ENCODE measurements around the gene TRAPPC2L.

The TRAPPC2L gene

DNA sequence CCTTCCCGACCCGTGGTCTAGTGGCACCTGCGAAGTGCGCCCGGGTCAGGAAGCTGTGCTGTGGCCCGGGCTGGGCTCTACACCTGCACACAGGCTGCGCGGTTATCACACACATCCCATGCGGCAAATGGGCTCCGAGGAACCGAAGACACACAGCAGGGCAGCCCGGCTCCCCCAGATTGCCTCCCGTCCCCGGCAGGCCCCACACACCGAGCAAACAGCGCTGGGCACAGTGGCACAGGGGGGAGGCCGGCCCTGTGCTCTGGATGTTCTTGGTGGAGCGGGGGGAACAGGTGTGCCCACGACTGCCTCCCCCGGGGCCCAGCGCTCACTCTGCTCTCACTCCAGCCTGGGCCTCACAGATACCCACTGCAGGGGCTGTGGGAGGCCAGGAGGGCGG is 38.4 kb downstream of the TRAPPC2L start:
- H3K4me3 ChIP-seq (ENCODE audit: low read depth, low read length) = no peak overlapping the region
- TF ChIP-seq, protein P1, sequence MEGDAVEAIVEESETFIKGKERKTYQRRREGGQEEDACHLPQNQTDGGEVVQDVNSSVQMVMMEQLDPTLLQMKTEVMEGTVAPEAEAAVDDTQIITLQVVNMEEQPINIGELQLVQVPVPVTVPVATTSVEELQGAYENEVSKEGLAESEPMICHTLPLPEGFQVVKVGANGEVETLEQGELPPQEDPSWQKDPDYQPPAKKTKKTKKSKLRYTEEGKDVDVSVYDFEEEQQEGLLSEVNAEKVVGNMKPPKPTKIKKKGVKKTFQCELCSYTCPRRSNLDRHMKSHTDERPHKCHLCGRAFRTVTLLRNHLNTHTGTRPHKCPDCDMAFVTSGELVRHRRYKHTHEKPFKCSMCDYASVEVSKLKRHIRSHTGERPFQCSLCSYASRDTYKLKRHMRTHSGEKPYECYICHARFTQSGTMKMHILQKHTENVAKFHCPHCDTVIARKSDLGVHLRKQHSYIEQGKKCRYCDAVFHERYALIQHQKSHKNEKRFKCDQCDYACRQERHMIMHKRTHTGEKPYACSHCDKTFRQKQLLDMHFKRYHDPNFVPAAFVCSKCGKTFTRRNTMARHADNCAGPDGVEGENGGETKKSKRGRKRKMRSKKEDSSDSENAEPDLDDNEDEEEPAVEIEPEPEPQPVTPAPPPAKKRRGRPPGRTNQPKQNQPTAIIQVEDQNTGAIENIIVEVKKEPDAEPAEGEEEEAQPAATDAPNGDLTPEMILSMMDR (IDR thresholded peaks at IDR 0.05; ENCODE audit: low read depth, low read length) = no peak

DNA sequence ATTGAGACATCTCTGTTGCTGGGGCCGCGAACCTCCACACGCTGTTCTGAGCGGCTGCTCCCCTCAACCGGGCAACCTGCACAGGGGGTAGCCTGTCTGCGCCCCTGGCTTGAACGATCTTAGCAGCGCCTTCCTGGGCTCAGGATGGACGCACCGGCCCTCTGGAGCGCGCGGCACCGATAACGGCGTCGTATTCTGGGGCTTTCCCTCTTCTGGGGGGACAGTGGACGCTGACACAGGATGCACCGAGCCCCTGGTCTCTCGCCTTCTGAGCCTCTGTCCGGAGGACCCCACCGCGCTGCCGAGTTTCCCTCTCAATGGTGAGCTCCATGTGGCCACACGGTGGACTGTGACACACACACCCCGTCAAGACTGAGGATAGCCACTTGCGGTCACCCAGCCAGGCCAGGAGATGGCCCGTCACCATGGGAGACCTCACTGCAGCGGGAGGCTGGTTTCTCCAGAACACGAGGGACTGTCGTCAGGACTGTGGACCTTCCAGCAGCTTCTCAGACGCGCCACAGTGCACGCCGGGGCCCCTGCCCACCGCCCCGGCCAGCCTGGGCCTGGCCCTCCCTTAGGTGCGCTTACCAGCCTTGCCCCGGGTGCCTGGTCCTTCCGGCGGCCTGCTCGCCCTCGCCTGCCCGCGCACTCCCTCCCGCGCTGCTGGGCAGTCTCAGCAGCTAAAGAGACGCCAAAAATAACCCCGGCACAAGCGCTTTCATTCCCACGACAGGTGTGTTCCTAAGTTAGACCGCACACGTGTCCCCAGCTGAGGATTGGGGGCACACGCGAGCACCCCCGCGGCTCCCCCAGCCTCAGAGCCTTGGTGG is 39.5 kb downstream of the TRAPPC2L start:
- H3K4me3 ChIP-seq (ENCODE audit: low read depth, low read length) = no peak overlapping the region
- TF ChIP-seq, protein P1 (IDR thresholded peaks at IDR 0.05; ENCODE audit: low read depth, low read length) = no peak

DNA sequence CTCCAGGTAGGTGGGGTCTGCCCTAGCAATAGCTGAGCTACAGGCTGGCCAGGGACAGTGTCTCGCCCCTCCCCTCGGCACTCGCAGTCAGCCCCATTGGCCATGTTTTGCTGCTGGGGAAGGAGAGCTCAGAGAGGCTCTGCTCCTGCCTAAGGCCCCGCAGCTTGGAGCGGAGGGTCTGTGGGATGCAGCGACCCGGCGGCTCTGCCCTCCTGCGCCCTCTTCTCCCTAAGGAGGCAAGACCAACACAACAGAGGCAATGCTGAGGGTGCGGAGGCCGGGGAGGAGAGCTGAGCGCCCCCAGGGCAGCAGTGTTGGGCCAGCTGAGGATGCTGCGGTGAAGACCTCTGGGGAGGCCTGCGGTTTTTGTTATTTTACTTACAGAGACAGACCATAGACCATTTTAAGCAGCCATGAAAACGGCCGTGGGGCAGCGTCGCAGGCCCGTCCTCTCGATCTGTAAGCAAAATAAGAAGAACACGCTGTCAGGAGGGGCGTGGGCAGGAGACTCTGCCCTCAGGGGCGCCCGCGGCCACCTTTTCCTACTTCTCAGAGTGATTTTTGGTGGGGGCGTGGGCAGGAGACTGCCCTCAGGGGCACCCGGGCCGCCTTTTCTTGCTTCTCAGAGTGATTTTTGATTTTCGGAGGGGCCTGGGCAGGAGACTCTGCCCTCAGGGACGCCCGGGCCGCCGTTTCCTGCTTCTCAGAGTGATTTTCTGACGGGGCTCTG is 40.9 kb downstream of the TRAPPC2L start:
- H3K4me3 ChIP-seq (ENCODE audit: low read depth, low read length) = no peak overlapping the region
- TF ChIP-seq, protein P1 (IDR thresholded peaks at IDR 0.05; ENCODE audit: low read depth, low read length) = no peak

DNA sequence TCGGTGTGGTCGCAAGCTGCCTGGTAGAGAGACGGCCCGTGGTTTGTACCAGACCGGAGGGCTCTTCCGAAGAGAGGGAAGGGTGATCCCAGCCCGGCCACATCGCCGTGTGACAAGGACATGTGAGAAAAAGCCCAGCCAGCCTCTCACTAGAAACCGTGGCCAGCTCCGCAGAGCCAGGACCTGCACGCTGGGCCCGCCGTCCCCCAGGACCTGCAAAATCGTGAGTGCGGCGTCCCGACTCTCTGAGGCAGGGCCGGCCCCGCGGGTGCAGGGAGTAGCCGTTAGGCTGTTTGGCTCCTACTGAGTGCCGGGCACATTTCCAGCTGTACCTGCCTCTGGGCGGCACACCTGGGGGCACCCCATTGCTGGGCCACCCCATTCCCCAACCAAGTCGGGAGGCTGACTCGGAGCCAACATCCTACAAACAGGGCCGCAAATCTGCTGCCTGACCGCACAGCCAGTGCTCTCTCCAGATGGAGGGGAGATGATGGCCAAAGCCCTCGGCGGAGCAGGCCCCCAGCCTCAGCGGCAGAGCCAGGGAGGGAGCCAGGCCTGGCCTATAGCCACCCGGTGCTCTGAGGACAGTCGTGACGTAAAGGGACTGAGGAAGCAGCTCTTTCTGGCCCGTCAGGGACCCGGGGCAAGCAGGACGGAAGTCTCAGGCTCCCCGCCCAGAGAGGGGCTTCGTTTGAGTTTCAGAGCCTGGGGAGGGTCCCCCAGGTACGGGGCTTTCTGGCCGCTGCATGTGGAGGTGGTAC is 43.2 kb downstream of the TRAPPC2L start:
- TF ChIP-seq, protein P1 (IDR thresholded peaks at IDR 0.05; ENCODE audit: low read depth, low read length) = no peak
- H3K4me3 ChIP-seq (ENCODE audit: low read depth, low read length) = no peak overlapping the region

DNA sequence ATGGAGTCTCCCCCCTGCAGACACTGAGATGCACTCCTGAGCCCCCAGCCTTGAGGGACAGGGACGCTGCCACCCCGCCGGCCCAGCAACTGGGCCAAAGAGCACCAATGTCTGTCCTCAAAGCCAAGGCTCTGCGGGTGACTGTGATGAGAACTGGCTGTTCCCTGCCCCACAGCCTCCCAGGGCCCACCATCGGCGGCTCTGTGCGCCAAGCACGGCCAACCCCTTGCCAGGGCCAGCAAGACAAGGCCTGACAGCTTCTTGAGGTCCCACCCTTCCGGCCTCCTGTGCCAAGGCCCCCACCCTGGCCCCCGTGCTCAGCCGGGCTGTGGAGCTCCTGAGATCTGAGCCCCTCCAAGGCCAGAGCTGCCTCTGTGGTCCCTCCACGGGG is 43.7 kb downstream of the TRAPPC2L start:
- no peak overlapping the region for H3K4me3 ChIP-seq (ENCODE audit: low read depth, low read length)
- TF ChIP-seq, protein P1 (IDR thresholded peaks at IDR 0.05; ENCODE audit: low read depth, low read length) = no peak

DNA sequence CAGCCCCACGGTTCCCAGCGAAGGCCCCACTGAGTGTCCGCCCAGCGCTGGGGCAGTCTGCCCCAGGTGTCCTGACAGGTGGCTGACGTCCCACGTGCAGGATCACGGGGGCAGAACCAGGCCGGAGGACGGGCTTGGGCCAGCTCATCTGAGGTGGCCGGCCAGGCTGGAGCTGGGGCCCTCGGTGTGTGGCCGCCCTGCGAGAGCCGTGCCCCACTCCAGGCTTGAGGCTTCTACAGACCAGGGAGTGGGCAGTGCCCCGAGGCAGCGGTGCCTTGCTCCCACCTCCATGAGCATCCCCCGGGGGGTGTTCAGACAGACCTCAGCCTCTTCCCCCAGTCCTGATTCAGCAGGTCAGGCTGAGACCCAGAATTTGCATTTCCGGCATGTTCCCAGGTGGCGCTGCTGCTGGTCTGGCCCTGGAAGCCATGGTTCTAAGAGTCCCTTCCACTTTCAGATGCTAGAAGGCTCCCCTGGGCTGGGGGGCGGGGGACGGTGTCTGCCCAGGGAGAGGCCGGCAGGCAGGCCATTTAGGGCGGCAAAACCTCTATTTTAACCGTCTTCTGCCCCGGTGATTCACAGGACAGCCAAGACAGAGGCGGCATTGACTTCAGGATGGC is 44.9 kb downstream of the TRAPPC2L start:
- TF ChIP-seq, protein P1 (IDR thresholded peaks at IDR 0.05; ENCODE audit: low read depth, low read length) = no peak
- no peak overlapping the region for H3K4me3 ChIP-seq (ENCODE audit: low read depth, low read length)

Measured in WI38 (cell line).